Stimulated activated CD8-positive, alpha-beta memory T cell treated with anti-CD3 and anti-CD28 coated beads, Interleukin-12 subunit alpha, Interleukin-12 subunit beta, amount 100 ng/mL, for 1 hour (primary cell): ENCODE results near the gene PPP1R14D.

Experiments
- DNase-seq: peaks from one replicate; pipeline ENCODE4 v3.0.0-alpha.2; 2020; ENCODE audit warnings: low read depth

Gene PPP1R14D

DNA sequence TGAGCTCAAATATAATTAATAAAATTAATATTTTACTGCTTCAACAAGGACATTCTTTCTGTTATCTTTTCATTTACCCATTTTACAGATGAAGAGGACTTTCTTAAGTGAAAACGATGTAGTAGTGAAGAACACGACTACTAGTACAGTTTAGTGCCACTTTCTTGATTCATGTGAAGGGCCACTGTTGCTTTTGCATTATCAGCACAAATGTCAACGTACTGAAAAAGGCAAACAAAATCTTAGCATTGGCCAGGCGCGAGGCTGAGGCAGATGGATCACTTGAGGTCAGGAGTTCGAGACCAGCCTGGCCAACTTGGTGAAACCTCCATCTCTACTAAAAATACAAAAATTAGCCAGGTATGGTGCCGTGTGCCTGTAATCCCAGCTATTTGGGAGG lies 9.5 kb downstream of the PPP1R14D start:
- DNase-seq: no peak

DNA sequence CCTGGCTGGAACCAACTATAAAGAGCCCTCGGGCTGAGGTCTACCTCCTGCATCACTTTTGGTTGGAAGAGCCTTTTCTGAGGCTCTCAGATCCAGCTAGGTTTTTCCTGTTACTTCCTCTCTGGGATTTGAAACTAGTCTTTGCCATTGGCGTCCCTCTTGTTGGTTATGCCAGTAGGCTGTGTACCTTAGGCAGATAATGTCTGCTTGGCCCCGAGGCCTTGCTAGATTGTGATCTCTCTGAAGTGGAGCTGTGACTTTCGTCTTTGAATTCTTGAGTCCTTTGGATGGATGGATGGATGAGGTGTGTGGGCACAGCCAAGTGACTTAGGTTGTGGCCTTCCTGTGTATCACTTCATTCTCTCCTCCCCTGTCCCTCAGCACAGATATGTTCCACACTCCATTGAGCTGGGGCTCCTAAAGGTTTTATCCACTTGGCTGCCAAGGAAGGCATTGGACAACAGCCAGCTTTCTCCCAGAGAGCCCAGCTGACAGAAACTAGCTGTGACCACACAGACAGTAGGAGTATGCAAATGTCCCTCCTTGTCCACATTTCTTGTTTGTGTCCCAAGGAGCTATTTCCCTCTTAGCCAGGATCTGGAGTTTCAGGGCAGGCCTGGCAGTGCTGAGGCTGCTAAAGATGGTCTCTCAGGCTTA lies 13.3 kb downstream of the PPP1R14D start:
- no peak for DNase-seq

DNA sequence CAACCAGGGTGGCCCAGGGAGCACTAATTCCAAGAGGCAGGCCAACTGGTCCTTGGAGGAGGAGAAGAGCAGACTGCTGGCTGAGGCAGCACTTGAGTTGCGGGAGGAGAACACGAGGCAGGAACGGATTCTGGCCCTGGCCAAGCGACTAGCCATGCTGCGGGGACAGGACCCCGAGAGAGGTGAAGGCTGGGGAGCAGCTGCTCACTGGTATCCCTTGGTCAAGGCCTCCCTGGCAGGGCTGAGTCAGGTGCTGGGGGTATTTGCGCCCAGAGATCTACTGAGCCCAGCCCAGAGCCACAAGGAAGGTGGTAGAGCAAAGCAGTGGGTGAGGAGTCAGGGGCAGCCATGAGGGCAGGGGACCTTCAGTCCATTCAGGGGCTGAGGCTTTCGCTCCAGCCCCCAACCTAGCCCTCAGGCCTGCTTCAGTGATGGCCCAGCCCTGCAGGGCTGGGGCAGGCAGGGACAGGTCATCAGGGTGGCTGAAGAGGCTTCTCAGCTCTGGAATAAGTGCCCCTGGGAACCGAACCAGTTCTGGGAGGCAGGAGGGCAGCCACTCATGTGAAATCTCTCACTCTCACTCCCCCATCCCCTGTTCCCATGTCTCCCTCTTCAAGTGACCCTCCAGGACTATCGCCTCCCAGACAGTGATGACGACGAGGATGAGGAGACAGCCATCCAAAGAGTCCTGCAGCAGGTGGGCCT lies 15.6 kb downstream of the PPP1R14D start:
- DNase-seq: no peak

DNA sequence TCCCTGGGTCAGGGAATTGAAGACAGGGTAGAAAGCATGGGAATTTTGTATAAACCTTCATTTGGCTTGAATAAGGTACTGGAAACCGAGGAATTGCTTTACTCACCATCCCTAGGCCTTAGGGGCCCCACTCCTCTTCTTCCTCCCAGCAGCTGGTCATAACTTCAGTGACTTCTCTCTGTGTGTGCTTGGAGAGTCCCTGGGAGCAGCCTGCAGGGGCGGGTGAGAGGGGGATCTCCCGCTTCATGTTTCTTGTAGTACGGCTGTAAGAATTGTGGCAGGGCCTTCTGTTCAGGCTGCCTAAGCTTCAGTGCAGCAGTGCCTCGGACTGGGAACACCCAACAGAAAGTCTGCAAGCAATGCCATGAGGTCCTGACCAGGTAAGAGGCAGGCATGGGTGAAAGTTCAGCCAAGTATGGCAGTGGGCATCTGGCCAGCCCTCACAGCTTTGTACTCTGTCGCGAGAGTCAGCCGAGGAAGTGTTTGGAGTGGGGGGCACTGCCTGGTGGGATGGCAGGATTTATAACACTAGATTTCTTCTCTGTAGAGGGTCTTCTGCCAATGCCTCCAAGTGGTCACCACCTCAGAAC lies 19.6 kb downstream of the PPP1R14D start:
- no peak for DNase-seq

DNA sequence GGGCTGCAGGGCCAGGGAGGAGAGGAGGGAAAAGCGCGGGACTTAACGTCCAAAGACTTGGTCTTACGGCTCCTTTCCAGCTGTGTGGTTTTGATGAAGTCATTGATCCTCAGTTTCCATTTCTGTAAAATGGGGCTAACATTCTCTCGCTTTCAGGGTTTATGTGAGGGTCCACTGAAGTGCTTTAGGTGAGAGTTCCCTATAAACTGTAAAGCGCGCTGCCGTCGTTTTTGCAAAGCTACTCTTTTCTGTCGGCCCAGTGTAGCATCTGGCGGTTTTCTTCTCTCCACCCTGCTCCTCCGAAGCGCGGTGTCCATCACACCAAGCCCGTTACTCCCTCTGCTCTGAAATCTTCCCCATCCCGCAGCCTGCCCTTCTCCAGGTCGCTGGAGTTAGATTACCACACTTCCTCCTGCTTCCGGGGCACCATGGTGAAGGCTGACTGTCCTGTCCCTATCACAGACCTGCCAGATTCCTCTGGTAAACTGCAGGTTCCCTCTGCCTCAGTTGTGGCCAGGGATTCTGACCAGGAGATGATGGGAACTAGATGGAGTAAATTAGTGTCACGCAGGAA lies 20.5 kb downstream of the PPP1R14D start:
- no peak for DNase-seq

DNA sequence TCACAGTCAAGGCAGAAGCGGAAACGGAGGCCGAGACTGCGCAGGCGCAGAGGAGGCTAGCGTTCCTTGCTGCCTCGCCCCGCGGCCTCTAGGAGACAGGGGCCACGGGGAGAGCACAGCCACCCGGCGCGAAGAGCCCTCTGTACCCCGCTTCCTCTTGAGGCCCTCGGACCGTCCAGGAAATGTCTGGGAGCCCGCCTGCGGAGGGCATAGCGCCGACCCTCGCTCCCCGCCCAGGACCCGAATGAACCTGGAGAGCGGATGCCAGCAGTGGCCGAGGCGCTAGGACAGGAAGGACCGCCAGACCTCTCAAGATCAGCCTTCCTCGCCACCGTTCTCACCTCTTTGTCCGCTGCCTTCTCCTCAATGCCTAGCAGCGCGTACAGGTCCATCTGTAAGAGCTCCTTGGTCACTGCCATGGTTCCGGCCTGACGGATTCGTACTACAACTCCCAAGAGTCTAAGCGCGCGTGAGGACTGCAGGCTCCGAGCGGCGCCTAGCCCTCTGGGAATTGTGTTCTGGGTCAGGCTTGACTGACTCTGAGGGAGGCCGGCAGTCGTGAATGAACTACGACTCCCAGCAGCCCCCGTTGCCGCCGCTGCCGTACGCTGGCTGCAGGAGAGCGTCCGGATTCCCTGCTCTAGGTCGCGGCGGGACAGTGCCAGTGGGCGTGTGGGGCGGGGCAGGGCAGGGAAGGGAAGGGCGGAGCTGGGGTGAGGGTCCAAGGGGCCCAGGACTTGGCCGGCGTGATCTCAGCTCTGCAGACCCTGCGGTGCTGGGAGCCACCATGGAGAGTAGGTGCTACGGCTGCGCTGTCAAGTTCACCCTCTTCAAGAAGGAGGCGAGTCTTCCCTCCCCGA lies 21.2 kb downstream of the PPP1R14D start, which contains the start of the genes DNAJC17 and ZFYVE19:
Gene DNAJC17 (minus strand): TSS at position 446 of the 860 bp plus-strand sequence. CDS start 27 bp downstream, at position 419.
Gene ZFYVE19 (plus strand): TSS at position 62 of the 860 bp plus-strand sequence. CDS start 501 bp downstream, at position 563.
- DNase-seq: peak; percentile 91

DNA sequence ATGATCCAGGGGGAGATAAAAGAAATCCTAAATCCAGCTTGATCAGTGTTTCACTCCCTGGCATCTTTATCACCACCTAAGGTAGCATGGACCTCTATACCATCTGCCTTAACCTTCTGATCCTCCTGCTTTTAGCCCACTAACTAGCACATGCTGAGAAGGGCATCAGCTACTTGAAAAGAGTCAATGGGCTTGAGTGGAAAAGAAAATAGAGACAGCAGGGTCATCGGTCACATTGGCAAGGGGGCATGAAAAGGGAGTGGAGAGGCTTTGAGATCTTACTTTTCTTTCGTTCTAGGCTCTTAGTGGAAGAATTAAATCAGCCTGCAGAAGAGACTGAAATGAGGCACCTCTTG lies 21.9 kb downstream of the PPP1R14D start:
- DNase-seq: no peak

DNA sequence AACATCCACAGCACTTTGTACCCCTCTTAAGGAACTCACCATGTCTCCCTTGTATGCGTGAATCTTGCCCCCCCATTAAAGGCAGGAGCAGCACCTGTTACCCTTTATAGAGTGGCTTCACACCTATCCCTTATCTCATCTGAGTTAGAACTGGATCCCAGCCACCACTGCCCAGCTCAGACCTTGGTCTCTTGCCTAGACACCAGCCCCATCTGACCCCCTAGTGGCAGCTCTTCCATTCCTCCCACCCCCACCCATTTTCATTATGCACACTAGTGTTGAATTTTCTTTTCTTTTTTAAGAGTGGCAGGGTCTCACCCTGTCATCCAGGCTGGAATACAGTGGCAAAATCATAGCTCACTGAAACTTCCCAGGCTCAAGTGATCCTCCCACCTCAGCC lies 24.8 kb downstream of the PPP1R14D start:
- DNase-seq: no peak

DNA sequence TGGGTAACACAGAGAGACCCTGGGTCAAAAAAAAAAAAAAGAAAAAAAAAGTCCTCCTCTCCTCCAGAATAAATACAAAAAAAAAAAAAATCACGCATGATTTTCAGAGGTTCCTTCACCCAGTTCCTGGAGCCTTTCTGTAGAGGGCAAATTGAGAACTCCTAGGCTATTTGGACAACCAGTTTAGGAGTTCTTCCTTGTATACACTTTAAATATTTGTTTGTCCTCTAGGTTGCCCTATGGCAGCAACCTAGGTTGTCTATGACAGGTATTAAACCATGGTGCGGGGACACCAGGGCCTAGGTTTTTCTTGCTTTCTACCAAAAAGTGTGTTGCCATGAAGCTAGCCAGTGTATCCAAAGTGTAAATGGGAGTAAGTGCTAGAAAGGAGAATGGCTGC lies 25.4 kb downstream of the PPP1R14D start:
- DNase-seq: no peak

DNA sequence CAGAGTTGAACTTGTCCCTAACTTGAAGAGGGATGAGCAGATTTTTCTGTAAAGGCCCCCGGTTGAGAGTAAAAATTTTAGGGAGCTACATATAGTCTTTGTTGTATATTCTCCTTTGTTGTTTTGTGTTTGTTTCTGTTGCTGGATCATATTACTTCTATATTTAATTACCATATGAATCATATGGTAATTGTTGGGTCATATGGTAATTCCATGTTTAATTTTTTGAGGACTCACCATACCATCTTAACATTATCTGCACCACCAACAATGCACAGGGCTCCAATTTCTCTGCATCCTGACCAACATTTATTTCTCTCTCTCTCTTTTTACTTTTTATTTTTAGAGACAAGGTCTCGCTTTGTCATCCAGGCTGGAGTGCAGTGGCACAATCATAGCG lies 29.0 kb downstream of the PPP1R14D start:
- no peak for DNase-seq

DNA sequence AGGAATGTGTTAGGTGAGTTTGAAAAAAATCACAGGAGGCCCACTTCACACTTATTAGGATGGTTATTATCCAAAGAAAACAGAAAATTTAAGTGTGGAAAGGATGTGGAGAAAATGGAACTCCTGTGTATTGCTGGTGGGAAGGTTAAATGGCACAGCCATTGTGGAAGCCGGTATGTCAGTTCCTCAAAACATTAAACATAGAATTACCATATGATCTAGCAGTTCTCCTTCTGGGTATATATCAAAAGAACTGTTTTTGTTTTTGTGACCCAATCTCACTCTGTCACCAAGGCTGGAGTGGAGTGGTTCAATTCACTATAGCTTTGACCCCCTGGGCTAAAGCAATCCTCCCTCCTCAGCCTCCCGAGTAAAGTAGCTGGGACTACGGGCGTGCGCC lies 32.0 kb downstream of the PPP1R14D start:
- no peak for DNase-seq

DNA sequence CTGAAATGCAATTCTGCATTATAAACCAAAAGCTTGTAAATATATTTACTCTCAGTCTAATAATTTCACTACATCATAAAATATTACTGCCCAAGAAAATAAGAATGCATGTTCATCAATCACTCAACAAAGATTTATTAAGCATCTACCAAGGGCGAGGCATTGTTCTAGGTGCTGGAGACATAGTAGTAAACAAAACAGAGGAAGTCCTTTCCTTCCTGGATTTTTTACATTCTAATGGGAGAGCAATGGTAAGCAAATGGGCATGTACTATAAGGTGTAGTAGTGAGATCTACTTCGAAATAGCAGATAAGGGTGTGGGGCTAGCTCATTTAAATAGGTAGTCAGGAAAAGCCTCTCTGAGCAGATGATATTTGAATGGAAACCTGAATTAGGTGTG lies 32.5 kb downstream of the PPP1R14D start:
- no peak for DNase-seq

DNA sequence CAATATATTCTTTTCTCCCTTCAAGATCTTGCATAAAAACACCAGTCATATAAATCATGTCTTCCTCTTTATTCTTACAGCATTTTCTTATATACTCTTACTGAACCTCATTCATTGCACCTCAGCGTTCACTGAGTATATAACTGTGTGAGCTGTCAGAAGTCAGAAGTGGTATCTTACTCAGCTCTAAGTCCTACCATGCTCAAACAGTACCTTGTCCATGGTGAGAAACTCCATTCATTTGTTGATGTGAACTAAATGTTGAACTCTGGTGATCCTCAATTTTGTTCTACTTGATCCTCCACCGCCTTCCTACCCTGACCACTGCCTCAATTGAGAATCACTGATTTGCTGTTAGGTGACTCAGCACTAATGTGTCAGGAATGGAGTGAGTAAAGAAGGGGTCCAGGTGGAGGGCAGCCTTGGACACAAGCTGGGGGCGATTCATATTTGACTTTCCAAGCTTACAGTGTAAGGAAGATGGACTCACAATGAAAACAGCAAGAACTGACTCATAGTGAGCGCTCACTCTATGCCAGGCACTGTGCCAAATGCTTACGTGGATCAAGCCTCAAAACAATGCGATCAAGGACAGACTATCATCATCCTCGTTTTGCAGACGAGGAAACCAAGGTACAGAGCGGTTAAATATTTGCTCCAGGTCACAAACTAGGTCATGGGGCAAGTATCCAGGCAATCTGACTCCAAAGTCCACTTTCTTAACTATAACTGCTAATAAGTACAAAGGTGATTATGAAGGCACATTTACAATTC lies 35.1 kb downstream of the PPP1R14D start:
- no peak for DNase-seq

DNA sequence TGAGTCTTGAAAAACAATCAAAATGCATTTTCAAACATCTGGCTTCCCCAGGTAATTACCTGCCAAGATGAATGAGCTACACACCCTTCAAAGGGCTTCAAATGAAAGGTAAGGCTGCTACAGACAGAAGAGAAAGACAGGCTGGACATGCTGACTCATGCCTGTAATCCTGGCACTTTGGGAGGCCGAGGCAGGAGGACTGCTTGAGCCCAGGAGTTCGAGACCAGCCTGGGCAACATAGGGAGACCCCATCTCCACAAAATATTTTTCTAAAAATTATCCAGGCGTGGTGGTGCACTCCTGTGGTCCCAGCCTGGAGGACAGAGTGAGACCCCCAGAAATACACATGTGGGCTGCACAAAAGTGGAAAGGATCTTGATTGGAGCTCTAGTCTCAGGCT lies 36.1 kb downstream of the PPP1R14D start:
- no peak for DNase-seq

DNA sequence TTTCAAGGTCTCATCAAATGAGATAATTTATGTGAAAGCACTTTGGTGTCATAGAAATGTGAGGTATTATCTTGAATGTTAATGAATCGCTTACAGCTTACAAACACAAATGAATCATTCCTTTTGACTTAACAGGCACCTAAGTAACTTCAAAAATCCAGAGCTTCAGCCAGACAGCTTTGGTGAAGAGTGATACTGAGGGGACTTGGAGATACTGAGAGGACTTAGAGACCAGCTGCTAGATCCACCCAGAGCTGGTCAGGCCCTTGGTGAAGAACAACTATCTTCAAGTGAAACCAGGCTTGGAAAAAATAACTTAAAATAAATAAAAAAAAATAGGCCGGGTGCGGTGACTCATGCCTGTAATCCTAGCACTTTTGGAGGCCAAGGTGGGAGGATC lies 37.8 kb downstream of the PPP1R14D start:
- DNase-seq: no peak

DNA sequence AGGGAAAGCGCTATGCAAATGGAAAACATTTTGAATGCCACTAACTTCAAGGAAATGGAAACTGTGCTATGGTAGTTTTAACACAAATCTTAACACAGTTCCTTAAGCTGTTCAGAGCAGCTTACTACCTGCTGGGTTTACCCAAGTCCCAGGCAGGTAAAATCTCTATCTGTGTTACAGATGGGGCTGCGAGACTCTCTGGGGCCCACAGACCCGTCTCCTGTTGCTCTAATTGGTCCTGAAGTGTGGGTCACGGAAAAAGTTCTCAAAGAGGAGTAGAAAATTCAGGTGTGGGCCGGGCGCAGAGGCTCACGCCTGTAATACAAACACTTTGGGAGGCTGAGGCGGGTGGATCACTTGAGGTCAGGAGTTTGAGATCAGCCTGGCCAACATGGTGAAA lies 38.5 kb downstream of the PPP1R14D start:
- no peak for DNase-seq

DNA sequence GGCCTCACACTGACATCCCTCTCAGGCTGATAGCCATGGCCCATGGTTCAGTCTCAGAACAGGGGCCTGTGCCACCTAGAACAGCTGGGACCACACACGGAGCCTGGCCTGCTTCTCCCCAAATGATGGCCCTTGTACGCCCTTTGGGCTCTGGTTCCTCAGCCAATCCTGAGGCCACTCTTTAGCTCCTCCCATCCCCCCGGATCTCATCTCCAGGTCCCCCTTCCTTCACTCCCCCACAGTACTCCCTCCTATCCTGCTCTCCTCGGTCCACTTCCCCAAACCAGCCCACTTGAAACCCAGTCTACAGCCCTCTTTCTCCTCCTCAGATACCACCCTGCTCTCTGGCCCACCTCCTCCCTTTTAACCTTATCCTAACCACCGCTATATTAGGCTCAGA lies 39.4 kb downstream of the PPP1R14D start:
- no peak for DNase-seq

DNA sequence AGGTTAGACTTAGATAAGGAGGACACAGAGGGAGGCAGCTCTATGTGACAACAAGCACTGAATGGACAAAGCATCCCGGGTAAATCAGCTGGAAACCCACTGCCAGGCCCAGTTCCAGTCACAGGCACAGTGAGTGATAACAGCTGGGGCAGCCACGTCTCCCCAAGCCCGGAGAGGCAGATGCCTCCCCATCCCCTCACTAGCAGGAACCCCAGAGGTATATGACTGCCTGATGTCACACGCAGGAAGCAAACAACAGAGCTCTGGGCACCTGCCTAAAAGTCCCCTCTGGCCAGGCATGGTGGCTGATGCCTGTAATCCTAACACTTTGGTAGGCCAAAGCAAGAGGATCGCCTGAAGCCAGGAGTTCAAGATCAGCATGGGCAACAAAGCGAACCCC lies 40.5 kb downstream of the PPP1R14D start:
- DNase-seq: no peak

DNA sequence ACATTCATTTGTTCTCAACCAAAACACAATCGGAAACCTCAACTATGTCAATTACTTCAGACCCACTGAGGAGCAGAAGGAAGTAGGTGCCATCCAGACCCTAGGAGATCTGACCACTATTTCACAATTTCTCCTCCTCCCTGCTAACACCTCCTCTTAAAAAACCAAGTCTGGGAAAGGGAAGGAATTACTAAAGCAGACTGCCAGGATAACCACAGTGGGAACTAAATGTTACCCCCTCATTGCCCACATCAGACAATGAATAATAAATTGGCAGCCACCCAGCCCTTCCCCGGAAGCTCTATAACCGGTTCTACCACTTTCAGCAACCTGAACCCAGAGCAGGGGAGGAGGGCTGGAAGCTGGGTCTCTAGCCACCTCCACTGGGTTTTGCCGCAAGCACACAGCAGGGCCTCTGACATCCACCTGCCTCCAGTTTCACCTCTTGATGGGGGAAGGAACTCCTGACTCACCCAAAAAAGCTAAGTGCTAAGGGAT lies 41.1 kb downstream of the PPP1R14D start:
- DNase-seq: no peak

DNA sequence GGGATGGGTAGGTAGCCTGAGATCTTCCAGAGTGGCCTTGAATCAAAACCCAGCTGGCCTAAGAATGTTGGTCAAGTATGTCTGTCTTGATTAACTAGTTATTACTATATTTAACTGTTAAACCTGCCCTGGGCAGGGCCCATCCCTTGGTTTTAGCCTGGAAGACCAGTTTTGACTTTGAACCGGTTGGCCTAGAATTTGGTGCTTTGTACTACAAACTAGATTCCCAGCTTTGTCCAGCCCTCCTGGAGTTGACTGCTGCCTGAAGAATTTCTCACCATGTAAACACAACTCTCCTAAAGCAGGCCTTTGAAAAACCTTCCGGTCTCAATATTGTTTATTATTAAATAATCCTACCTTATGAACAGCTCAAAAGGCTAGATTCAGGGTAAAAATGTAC lies 42.7 kb downstream of the PPP1R14D start:
- no peak for DNase-seq

DNA sequence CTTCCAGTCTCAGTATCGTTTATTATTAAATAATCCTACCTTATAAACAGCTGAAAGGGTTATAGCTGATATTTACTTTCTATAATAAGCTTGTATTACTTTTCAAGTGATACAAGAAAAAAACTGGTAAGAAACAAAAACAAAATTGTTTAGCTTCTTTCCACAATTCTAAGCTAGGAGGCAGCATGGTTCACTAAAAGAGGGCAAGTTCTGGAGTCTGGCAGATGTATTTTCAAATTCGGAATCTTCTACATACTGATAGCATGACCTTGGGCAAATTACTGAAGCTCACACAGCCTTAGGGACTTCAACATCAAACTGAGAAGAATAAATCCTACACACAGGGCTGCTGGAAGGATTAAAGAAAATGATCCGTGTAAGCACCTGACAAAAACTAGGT lies 43.3 kb downstream of the PPP1R14D start:
- DNase-seq: no peak
